Subcutaneous abdominal adipose tissue (tissue), 5 donors: ENCODE data around the gene KRTAP4-4.
"Not testable (repeated sequence)": the region's sequence is repeated elsewhere in the genome, so short reads cannot be mapped to it uniquely, and the experiment has no call there.

Experiments
- H3K27ac ChIP-seq: one replicate; pipeline ENCODE4 v1.7.0; 2013; ENCODE audit warnings: low read depth, mild to moderate bottlenecking, inconsistent platforms, low read length, moderate library complexity
- H3K27me3 ChIP-seq, 5 donors: one replicate each; pipeline ENCODE4 v1.7.0; 2013; ENCODE audit warnings: low read length in 5 of 5, inconsistent platforms in 1 of 5; ENCODE audit not compliant: control insufficient read depth in 5 of 5, insufficient read depth in 4 of 5
- H3K36me3 ChIP-seq, 5 donors: one replicate each; pipeline ENCODE4 v1.7.0; 2013; ENCODE audit warnings: low read length in 5 of 5; ENCODE audit not compliant: control insufficient read depth in 5 of 5, insufficient read depth in 5 of 5
- H3K4me1 ChIP-seq, 5 donors: one replicate each; pipeline ENCODE4 v1.7.0; 2013; ENCODE audit warnings: low read length in 5 of 5, mild to moderate bottlenecking in 3 of 5, moderate library complexity in 1 of 5; ENCODE audit not compliant: control insufficient read depth in 5 of 5, insufficient read depth in 5 of 5
- H3K4me3 ChIP-seq, 5 donors: one replicate each; pipeline ENCODE4 v1.7.0; 2013; ENCODE audit warnings: low read length in 5 of 5, low read depth in 1 of 5
- H3K9ac ChIP-seq, 5 donors: one replicate each; pipeline ENCODE4 v1.7.0; 2013; ENCODE audit warnings: low read length in 5 of 5, mild to moderate bottlenecking in 4 of 5, moderate library complexity in 3 of 5
- H3K9me3 ChIP-seq, 5 donors: one replicate each; pipeline ENCODE4 v1.7.0; 2013; ENCODE audit warnings: low read length in 5 of 5; ENCODE audit not compliant: control insufficient read depth in 5 of 5
- donor health status: healthy.
- donor health status: healthy.
- donor health status: healthy.
- donor health status: healthy.
- donor health status: healthy.

The KRTAP4-4 gene

DNA sequence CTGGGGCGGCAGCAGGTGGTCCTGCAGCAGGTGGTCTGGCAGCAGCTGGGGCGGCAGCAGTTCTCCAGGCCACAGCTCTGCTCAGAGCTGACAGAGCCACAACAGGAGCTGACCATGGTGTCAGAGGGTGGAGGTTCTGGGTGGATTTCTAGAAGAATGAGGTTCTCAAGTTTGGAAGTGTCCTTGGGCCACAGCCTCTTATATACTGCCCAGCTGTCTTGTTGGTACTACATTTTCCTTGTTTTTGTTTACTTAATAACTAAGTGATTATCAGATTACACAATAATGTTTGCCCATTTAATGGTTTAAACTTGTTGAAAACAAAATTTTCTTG is 10.9 kb downstream of the KRTAP4-4 start, which contains the start of gene KRTAP4-5:
Gene KRTAP4-5 (minus strand): TSS at position 174 of the 334 bp plus-strand sequence. CDS start 58 bp downstream, at position 116.
- Histone ChIP-seq H3K36me3 (no peaks in the 10 kb centered on the region), H3K4me3 (no peak within 1 kb of the TSS), H3K4me1 (no peaks in the 10 kb centered on the region), H3K27ac (no peak within 1 kb of the TSS), H3K9me3 (no peaks in the 10 kb centered on the region), H3K27me3 (peaks cover 0 to 5% (median 0%) of the 10 kb centered on the region in 5 donors), H3K9ac (no peak within 1 kb of the TSS)

DNA sequence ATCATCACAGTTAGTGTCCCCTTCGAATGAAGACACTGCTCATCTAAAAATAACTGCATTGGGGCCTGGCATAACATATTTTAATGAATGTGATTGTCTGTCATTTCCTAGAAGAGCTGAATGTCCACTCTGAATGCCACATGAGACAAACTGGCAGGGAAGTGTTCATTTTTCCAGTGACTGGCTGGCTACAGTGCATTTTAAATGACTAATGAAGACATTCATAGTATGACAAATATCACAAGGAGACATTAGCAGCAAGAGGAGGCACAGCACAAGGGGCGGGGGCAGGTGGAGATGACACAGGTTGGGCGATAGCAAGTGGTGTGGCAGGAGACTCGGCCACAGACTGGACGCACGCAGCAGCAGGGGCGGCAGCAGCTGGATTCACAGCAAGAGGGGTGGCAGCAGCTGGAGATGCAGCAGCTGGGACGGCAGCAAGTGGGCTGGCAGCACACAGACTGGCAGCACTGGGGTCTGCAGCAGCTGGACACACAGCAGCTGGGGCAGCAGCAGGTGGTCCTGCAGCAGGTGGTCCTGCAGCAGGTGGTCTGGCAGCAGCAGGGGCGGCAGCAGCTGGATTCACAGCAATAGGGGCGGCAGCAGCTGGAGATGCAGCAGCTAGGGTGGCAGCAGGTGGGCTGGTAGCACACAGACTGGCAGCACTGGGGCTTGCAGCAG is 11.4 kb downstream of the KRTAP4-4 start:
- H3K27ac ChIP-seq, H3K9me3 ChIP-seq, H3K4me1 ChIP-seq, H3K9ac ChIP-seq, H3K27me3 ChIP-seq, H3K36me3 ChIP-seq, H3K4me3 ChIP-seq: not testable (repeated sequence)

DNA sequence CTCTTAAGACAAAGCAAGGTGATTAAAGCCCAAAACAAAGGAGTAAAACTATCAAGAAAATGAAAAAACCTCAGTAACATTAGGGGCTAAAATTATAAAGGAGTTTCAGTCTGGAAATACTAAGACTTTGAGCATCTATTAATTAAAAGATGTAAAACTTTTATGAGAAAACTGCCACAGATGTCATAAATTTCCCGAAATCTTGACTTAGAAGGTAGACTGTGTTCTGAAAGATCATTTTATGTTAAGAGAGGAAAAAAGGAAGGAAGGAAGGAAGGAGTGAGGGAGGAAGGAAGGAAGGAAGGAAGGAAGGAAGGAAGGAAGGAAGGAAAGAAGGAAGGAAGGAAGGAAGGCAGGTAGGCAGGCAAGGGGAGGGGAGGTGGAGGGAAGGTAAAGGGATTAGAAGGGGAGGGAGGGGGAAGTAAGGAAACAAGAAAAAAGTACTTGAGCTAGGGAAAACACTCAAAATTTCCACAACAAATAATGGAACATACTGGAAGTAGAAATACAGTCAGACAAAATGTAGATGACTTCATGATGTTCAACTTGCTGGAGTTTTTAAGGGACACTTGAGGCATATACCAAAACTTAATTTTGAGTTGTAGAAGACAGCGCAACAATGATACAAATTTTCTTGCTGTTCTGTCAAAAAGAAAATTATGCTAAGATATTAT is 12.9 kb downstream of the KRTAP4-4 start:
- peaks cover 0 to 5% (median 0%) of the 10 kb centered on the region in 5 donors for H3K27me3 ChIP-seq
- no peaks in the 10 kb centered on the region for H3K4me1 ChIP-seq
- peaks cover 0 to 12% (median 5%) of the 10 kb centered on the region in 5 donors for H3K9me3 ChIP-seq
- H3K4me3 ChIP-seq = no peak overlapping the region
- no peak overlapping the region for H3K27ac ChIP-seq
- no peaks in the 10 kb centered on the region for H3K36me3 ChIP-seq
- H3K9ac ChIP-seq = no peak overlapping the region

DNA sequence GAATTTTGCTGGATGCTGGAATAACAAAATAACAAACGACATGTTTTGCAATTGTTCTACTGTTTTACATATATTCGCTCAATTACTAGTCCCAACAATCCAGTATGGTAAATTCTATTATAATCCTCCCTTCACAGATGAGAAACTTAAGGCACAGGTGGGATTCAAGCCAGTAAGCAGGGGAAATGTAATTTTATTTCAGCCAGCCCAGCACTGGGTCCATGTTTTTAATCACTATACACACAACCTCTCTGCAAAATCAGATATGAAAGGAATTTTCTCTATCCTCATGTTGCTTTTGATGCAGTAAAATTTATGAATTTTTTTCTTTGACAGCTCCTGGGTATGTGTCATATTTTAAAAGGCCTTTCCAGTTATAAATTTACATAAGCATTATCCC is 15.3 kb downstream of the KRTAP4-4 start:
- H3K9me3 ChIP-seq = peaks cover under 1 to 14% (median 8%) of the 10 kb centered on the region in 5 donors
- no peak overlapping the region for H3K9ac ChIP-seq
- no peaks in the 10 kb centered on the region for H3K4me1 ChIP-seq
- no peak overlapping the region for H3K27ac ChIP-seq
- H3K4me3 ChIP-seq = no peak overlapping the region
- peaks cover 0 to 5% (median 0%) of the 10 kb centered on the region in 5 donors for H3K27me3 ChIP-seq
- no peaks in the 10 kb centered on the region for H3K36me3 ChIP-seq

DNA sequence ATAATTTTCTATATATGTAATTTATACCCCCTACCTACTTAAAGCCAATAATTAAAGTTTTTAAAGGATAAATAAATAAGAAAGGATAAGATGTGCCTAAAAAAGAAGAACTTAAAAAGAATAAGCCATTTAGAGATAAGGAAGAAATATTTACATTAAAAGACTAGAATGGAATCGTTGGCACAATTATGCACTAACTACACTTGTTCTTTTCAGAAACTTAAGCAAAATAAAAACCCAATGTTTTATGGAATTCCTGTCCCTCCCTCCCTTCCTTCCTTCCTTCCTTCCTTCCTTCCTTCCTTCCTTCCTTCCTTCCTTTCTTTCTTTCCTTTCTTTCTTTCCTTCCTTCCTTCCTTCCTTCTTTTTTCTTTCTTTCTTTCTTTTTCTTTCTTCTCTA is 15.7 kb downstream of the KRTAP4-4 start:
- peaks cover 0 to 4% (median 0%) of the 10 kb centered on the region in 5 donors for H3K27me3 ChIP-seq
- H3K4me3 ChIP-seq = no peak overlapping the region
- H3K4me1 ChIP-seq = no peaks in the 10 kb centered on the region
- no peak overlapping the region for H3K27ac ChIP-seq
- H3K9me3 ChIP-seq = peaks cover 3 to 18% (median 11%) of the 10 kb centered on the region in 5 donors
- no peaks in the 10 kb centered on the region for H3K36me3 ChIP-seq
- no peak overlapping the region for H3K9ac ChIP-seq

DNA sequence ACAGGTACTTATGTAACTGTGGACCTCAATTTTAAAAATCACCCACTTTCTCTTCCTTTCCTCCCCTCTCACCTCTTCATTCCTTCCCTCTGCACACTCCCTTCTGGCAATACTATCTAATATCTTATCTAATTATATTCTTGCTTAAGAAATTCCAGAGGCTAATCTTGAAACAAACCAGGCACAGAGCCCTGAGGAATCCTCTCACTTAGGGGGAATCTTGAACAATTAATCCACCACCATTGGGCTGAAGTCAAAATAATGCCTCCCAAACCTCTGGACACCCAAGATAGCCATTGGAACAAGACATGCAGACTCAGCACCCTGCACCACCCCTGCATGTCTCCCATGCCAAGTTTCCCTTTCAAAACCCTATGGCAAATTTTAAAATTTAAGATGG is 19.2 kb downstream of the KRTAP4-4 start:
- H3K9me3 ChIP-seq = peaks cover 3 to 21% (median 14%) of the 10 kb centered on the region in 5 donors
- H3K27ac ChIP-seq = no peak overlapping the region
- no peaks in the 10 kb centered on the region for H3K4me1 ChIP-seq
- H3K36me3 ChIP-seq = no peaks in the 10 kb centered on the region
- H3K27me3 ChIP-seq = peaks cover 0 to 4% (median 0%) of the 10 kb centered on the region in 5 donors
- H3K4me3 ChIP-seq = no peak overlapping the region
- H3K9ac ChIP-seq = no peak overlapping the region

DNA sequence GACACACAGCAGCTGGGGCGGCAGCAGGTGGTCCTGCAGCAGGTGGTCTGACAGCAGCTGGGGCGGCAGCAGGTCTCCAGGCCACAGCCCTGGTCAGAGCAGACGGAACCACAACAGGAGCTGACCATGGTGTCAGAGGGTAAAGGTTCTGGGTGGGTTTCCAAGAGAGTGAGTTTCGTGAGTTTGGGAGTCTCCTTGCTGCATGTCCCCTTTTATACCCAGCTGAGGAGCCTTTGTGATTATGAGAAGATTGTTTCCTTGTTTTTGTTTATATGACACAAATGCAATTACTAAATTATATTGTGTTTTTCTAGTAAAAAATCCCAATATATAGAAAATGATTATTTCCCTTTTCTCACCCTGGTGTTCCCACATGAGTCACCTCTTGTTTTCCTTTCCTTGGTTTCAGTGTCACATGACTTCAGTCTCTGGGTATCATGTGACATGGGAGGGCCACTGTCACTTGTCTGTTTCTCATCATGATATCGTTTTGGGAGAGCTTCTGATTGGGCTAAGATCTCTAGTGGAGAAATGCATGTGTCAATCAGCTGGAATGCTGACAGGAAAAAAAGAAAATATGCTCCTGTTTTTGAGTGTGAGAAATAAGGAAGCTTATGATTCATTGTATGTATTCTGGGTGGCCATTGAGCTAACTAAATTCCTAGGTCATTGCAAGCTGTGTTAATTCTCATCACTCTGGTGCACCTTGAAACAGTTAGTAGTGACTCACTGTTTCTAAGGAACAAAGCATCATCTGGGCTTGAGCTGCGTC is 20.0 kb downstream of the KRTAP4-4 start, which contains the start of gene KRTAP4-6:
Gene KRTAP4-6 (minus strand): TSS at position 185 of the 772 bp plus-strand sequence. CDS start 57 bp downstream, at position 128.
- Histone ChIP-seq H3K27ac (no peak within 1 kb of the TSS), H3K9me3 (peaks cover 3 to 21% (median 14%) of the 10 kb centered on the region in 5 donors), H3K36me3 (no peaks in the 10 kb centered on the region), H3K4me3 (no peak within 1 kb of the TSS), H3K27me3 (peaks cover 0 to 4% (median 0%) of the 10 kb centered on the region in 5 donors), H3K4me1 (no peaks in the 10 kb centered on the region), H3K9ac (no peak within 1 kb of the TSS)

DNA sequence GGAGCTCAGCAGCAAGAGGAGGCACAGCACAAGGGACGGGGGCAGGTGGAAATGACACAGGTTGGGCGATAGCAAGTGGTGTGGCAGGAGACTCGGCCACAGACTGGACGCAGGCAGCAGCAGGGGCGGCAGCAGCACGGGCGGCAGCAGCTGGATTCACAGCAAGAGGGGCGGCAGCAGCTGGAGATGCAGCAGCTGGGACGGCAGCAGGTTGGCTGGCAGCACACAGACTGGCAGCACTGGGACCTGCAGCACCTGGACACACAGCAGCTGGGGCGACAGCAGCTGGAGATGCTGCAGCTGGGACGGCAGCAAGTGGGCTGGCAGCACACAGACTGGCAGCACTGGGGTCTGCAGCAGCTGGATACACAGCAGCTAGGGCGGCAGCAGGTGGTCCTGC is 20.7 kb downstream of the KRTAP4-4 start:
- not testable (repeated sequence) for H3K4me3 ChIP-seq, H3K36me3 ChIP-seq, H3K4me1 ChIP-seq, H3K9ac ChIP-seq, H3K27me3 ChIP-seq, H3K27ac ChIP-seq
- peaks cover 3 to 21% (median 14%) of the 10 kb centered on the region in 5 donors for H3K9me3 ChIP-seq

DNA sequence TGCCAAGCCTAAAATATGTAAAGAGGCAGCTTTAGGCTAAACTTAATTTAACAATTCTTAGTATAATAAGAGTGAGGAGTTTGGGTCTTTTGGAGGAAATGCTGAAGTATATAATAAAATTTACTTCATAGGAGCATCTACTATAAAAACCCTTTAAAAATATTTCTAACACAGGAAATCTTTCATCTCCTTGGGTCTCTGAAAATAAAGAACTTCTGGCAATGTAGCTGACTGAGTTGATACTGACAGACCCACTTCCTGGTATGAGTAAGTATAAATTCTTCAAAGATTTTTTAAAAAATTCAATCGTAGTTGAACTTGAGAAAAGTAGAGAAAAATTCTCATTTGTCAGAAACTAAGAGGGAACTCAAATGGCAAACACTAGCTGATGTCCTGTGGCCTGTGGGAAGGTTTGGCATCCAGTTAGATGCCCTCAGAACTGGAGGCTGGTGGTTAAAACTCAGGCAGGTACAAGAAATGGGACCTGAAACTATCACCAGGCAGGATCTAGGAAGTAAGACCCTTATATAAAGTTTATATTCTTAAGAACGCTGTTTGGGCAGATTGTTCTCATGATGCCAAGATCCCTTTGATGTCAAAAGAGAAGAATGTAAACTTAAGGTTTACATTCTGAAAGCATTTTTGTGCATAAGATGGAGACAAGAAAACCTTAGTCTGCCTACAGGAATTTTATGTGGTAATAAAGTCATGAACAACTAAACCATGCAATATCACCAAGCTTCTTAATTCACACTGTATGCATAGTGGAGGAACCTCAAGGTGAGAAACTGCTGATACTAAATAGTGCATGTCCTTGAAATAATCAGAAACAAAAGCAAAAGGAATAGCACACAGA is 26.4 kb downstream of the KRTAP4-4 start:
- no peaks in the 10 kb centered on the region for H3K4me1 ChIP-seq
- H3K36me3 ChIP-seq = no peaks in the 10 kb centered on the region
- no peak overlapping the region for H3K4me3 ChIP-seq
- no peak overlapping the region for H3K27ac ChIP-seq
- H3K9ac ChIP-seq = no peak overlapping the region
- no peaks in the 10 kb centered on the region for H3K27me3 ChIP-seq
- peaks cover 0 to 3% (median 0%) of the 10 kb centered on the region in 5 donors for H3K9me3 ChIP-seq
